HEK293T (cell line): Measurements from ENCODE around the gene SPRYD7.

ENCODE experiments used
- BHLHE40 ChIP-seq: fragments of 450-650 bp; IDR thresholded peaks from 2 replicates; pipeline ENCODE4 v1.6.1; 2016; ENCODE audit warnings: mild to moderate bottlenecking, moderate library complexity, borderline replicate concordance
- ELF4 ChIP-seq: fragments of 450-650 bp; IDR thresholded peaks from 2 replicates; pipeline ENCODE4 v1.6.1; 2017; ENCODE audit warnings: antibody characterized with exemption
- LEF1 ChIP-seq: fragments of 450-650 bp; IDR thresholded peaks from 2 replicates; pipeline ENCODE4 v1.6.1; 2017; ENCODE audit warnings: mild to moderate bottlenecking, borderline replicate concordance
- NFRKB ChIP-seq: fragments of 450-650 bp; IDR thresholded peaks from 2 replicates; pipeline ENCODE4 v1.6.1; 2016; ENCODE audit warnings: mild to moderate bottlenecking, moderate library complexity
- SP1 ChIP-seq: fragments of 450-650 bp; IDR thresholded peaks from 2 replicates; pipeline ENCODE4 v1.6.1; 2017

DNA sequence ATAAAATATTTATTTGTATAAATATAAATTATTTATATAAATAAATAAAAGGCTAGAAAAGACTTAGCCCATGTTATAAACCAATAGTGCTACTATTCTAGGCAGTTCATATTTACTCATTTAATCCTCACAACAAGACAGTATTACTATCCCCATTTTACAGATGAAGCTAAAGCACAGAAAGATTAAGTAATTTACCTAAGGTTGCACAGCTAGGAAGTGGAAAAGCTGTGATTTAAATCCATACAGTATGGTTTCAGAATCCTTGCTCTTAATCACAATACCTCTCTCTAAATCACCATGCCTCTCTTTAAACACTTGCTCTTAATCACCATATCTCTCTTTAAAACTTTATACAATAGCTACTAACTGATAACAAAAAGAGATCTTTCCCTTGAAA lies 13.8 kb downstream of the SPRYD7 start:
- no peak for TF ChIP-seq NFRKB
- no peak for TF ChIP-seq LEF1
- TF ChIP-seq ELF4 = no peak
- TF ChIP-seq BHLHE40 = no peak
- TF ChIP-seq SP1 = no peak
